CD14-positive monocyte (primary cell): ENCODE results near the gene CARD6. TPM values are rescaled to one million over a fixed set of nuclear protein-coding genes. Genes with fewer than 3 reads are reported as not detected.

Experiments used
- DNase-seq, 3 donors: peaks; one replicate each; pipeline ENCODE4 v3.0.0-alpha.2; 2011 to 2022
- H2AFZ ChIP-seq: 2 replicates; pipeline ENCODE4 v1.6.0; 2012; ENCODE audit warnings: mild to moderate bottlenecking, low read depth, low read length, inconsistent platforms; ENCODE audit not compliant: insufficient read depth, poor library complexity, severe bottlenecking
- H3K27ac ChIP-seq, 2 donors: 1 replicate in 1 of 2; 2 replicates in 1 of 2; pipeline ENCODE4 v1.5.1; 2012 to 2013; ENCODE audit warnings: low read length in 2 of 2, control low read depth in 1 of 2, inconsistent platforms in 1 of 2, low read depth in 1 of 2, mild to moderate bottlenecking in 1 of 2
- H3K27me3 ChIP-seq, 2 donors: one replicate each; pipeline versions ENCODE4 v1.6.0 to v1.6.1; 2011 to 2013; ENCODE audit warnings: low read length in 2 of 2; ENCODE audit not compliant: control insufficient read depth in 2 of 2, insufficient read depth in 2 of 2
- H3K36me3 ChIP-seq, 2 donors: replicated peaks in 1 of 2; 1 replicate in 1 of 2; 2 replicates in 1 of 2; pipeline versions ENCODE4 v1.5.1 to v1.6.1; 2012 to 2013; ENCODE audit warnings: low read length in 2 of 2, control low read depth in 1 of 2, inconsistent platforms in 1 of 2, mild to moderate bottlenecking in 1 of 2; ENCODE audit not compliant: insufficient read depth in 2 of 2, control insufficient read depth in 1 of 2
- H3K4me1 ChIP-seq, 2 donors: 1 replicate in 1 of 2; 2 replicates in 1 of 2; pipeline versions ENCODE4 v1.5.1 to v1.6.1; 2012 to 2013; ENCODE audit warnings: low read length in 2 of 2, control low read depth in 1 of 2, inconsistent platforms in 1 of 2, mild to moderate bottlenecking in 1 of 2, moderate library complexity in 1 of 2; ENCODE audit not compliant: insufficient read depth in 2 of 2, control insufficient read depth in 1 of 2
- H3K4me2 ChIP-seq: replicated peaks from 2 replicates; pipeline ENCODE3; 2012; ENCODE audit warnings: low read length, moderate library complexity, mild to moderate bottlenecking; ENCODE audit not compliant: poor library complexity, severe bottlenecking; ENCODE audit errors: extremely low read depth
- H3K4me3 ChIP-seq, 3 experiments: fragments of 200-600 bp in 1 of 3; sonication (generic) in 1 of 3; replicated peaks in 1 of 3; 1 replicate in 2 of 3; 2 replicates in 1 of 3; pipeline ENCODE4 v1.5.1; 2011 to 2013; ENCODE audit warnings: low read length in 3 of 3, mild to moderate bottlenecking in 3 of 3, control low read depth in 2 of 3, low read depth in 2 of 3, inconsistent platforms in 1 of 3, moderate library complexity in 1 of 3
- H3K79me2 ChIP-seq: 2 replicates; pipeline ENCODE4 v1.6.0; 2012; ENCODE audit warnings: mild to moderate bottlenecking, control low read depth, inconsistent platforms, low read length, moderate library complexity; ENCODE audit not compliant: insufficient read depth
- H3K9ac ChIP-seq: 2 replicates; pipeline ENCODE4 v1.6.0; 2017; ENCODE audit warnings: low read length, mild to moderate bottlenecking; ENCODE audit not compliant: insufficient read depth, poor library complexity, severe bottlenecking
- H3K9me3 ChIP-seq, 2 donors: replicated peaks in 1 of 2; 1 replicate in 1 of 2; 2 replicates in 1 of 2; pipeline versions ENCODE4 v1.5.1 to v1.6.1; 2012 to 2013; ENCODE audit warnings: low read length in 2 of 2, control low read depth in 1 of 2; ENCODE audit not compliant: control insufficient read depth in 1 of 2, insufficient read depth in 1 of 2
- H4K20me1 ChIP-seq: 2 replicates; pipeline ENCODE4 v1.6.0; 2012; ENCODE audit warnings: mild to moderate bottlenecking, low read length, control low read depth, moderate library complexity; ENCODE audit not compliant: insufficient read depth
- H3K27ac Mint-ChIP-seq, 7 donors: one replicate each; pipeline ENCODE4 v1.8.0; 2020; ENCODE audit warnings: mild to moderate bottlenecking in 7 of 7, mixed read lengths in 7 of 7, moderate library complexity in 6 of 7, inconsistent platforms in 2 of 7
- H3K27me3 Mint-ChIP-seq, 3 donors: one replicate each; pipeline ENCODE4 v1.8.0; 2021 to 2022; ENCODE audit warnings: low read depth in 3 of 3, mild to moderate bottlenecking in 3 of 3, mixed read lengths in 3 of 3, moderate library complexity in 3 of 3, inconsistent platforms in 1 of 3
- H3K36me3 Mint-ChIP-seq, 2 donors: one replicate each; pipeline ENCODE4 v1.8.0; 2020; ENCODE audit warnings: mixed read lengths in 2 of 2, inconsistent platforms in 1 of 2, mild to moderate bottlenecking in 1 of 2
- H3K4me1 Mint-ChIP-seq: one replicate; pipeline ENCODE4 v1.8.0; 2020; ENCODE audit warnings: mild to moderate bottlenecking, mixed read lengths
- H3K4me3 Mint-ChIP-seq, 2 donors: one replicate each; pipeline ENCODE4 v1.8.0; 2020; ENCODE audit warnings: mild to moderate bottlenecking in 2 of 2, mixed read lengths in 2 of 2, moderate library complexity in 1 of 2
- H3K9me3 Mint-ChIP-seq, 7 donors: one replicate each; pipeline ENCODE4 v1.8.0; 2020 to 2022; ENCODE audit warnings: mixed read lengths in 7 of 7, mild to moderate bottlenecking in 6 of 7, moderate library complexity in 6 of 7, inconsistent platforms in 2 of 7
- WGBS: methylation state at CpG from one replicate; pipeline ENCODE4 v1.1.5; 2013; ENCODE audit warnings: missing lambda C conversion rate; ENCODE audit not compliant: insufficient coverage; 5-methylcytosine and 5-hydroxymethylcytosine counted together
- intact Hi-C, 2 donors: fragments of 100-400 bp; cut with micrococcal nuclease; formaldehyde crosslinking; loops; one replicate each; pipeline versions ENCODE4 v1.15.0 to v1.15.1; 2023
- polyA minus RNA-seq: library from RNA; depleted of rRNA, polyadenylated mRNA; stranded (reverse); fragments of >200 nt; gene quantifications from 2 replicates; pipeline ENCODE4 v1.2.3, GENCODE V29; 2012
- polyA plus RNA-seq, 3 donors: library from polyadenylated mRNA; depleted of rRNA in 1 of 3; unstranded in 2 of 3; stranded (reverse) in 1 of 3; fragments of 300-500 nt in 2 of 3; fragments of >200 nt in 1 of 3; fragmentation: Illumina TruSeq in 2 of 3; gene quantifications; 1 replicate in 2 of 3; 2 replicates in 1 of 3; pipeline ENCODE4 v1.2.3, GENCODE V29; 2012 to 2021
- total RNA-seq, 12 experiments: library from RNA in 1 of 12; stranded (reverse) in 1 of 12; fragments of 120-200 nt in 1 of 12; gene quantifications; one replicate each; pipeline ENCODE4 v1.2.4 and lab custom pipeline; 2013 to 2026; ENCODE audit warnings: mixed read lengths in 6 of 12, inconsistent platforms in 1 of 12
- TF ChIP-seq, protein P1 (sequence below): fragments of 200-600 bp; IDR thresholded peaks from one replicate; pipeline ENCODE4 v1.8.0; 2022; ENCODE audit warnings: antibody characterized with exemption, mild to moderate bottlenecking

Gene CARD6, protein sequence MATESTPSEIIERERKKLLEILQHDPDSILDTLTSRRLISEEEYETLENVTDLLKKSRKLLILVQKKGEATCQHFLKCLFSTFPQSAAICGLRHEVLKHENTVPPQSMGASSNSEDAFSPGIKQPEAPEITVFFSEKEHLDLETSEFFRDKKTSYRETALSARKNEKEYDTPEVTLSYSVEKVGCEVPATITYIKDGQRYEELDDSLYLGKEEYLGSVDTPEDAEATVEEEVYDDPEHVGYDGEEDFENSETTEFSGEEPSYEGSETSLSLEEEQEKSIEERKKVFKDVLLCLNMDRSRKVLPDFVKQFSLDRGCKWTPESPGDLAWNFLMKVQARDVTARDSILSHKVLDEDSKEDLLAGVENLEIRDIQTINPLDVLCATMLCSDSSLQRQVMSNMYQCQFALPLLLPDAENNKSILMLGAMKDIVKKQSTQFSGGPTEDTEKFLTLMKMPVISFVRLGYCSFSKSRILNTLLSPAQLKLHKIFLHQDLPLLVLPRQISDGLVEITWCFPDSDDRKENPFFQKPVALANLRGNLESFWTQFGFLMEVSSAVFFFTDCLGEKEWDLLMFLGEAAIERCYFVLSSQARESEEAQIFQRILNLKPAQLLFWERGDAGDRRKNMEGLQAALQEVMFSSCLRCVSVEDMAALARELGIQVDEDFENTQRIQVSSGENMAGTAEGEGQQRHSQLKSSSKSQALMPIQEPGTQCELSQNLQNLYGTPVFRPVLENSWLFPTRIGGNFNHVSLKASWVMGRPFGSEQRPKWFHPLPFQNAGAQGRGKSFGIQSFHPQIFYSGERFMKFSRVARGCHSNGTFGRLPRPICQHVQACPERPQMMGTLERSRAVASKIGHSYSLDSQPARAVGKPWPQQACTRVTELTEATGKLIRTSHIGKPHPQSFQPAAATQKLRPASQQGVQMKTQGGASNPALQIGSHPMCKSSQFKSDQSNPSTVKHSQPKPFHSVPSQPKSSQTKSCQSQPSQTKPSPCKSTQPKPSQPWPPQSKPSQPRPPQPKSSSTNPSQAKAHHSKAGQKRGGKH
- 27.6 TPM for total RNA-seq (2013)
- polyA plus RNA-seq, result 10 to 100 TPM in 2 of 3 donors, 1 to 10 TPM in 1; 5.8 to 15.6 (median 10.6) TPM
- polyA minus RNA-seq, result 7.9 and 12.9 TPM in 2 replicates
- total RNA-seq (lab: John Stamatoyannopoulos, UW), result 19.2 to 59.7 (median 32.9) reads per million in 11 experiments

DNA sequence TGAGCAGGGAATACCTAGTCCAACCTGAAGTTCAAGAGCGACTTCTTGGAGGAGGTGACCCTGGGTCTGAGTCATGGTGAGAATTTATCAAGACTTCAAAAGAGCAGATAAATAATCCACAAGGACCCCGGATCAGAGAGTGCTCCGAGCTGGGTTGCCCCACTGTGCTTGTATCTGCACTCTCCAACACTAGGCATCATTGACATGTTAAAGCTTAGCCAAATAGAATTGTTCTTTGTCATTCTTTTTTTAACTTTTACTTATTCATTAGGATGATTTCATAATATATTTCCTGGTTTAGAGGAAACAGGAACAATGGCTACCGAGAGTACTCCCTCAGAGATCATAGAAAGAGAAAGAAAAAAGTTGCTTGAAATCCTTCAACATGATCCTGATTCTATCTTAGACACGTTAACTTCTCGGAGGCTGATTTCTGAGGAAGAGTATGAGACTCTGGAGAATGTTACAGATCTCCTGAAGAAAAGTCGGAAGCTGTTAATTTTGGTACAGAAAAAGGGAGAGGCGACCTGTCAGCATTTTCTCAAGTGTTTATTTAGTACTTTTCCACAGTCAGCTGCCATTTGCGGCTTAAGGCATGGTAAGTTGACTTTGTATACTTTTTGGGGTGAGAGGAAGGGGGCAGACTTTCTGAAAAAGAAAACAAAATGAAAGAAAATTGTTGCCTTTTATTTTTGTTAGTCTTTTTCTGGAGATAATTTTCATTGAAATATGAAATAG is at the start of gene CARD6:
Gene CARD6 (plus strand): TSS at position 300 of the 738 bp plus-strand sequence. CDS start 16 bp downstream, at position 316.
- Histone ChIP-seq H3K79me2 (peaks cover 55% of the 10 kb centered on the region), H3K4me2 (peak within 1 kb of the TSS; percentile 92), H3K4me1 (peaks cover 42 to 59% of the 10 kb centered on the region in 2 donors), H3K9me3 (no peaks in the 10 kb centered on the region), H3K4me3 (peak within 1 kb of the TSS; percentile 70 to 100 (median 92)), H4K20me1 (peaks cover 2% of the 10 kb centered on the region), H3K36me3 (peaks cover under 1 to 18% of the 10 kb centered on the region in 2 donors), H2AFZ (peak within 1 kb of the TSS; percentile 87), H3K9ac (peak within 1 kb of the TSS; percentile 87), H3K27me3 (no peaks in the 10 kb centered on the region), H3K27ac (peak within 1 kb of the TSS; percentile 14 to 95)
- Mint-ChIP-seq H3K4me1 (peaks cover 50% of the 10 kb centered on the region), H3K27ac (peak within 1 kb of the TSS; percentile 96 to 99 (median 98)), H3K27me3 (peaks cover 0 to 2% (median 1%) of the 10 kb centered on the region in 3 donors), H3K36me3 (peaks cover 14 to 21% of the 10 kb centered on the region in 2 donors), H3K9me3 (peaks cover 0 to 2% (median 0%) of the 10 kb centered on the region in 7 donors), H3K4me3 (peak within 1 kb of the TSS; percentile 83 to 98)
- TF ChIP-seq, protein P1, sequence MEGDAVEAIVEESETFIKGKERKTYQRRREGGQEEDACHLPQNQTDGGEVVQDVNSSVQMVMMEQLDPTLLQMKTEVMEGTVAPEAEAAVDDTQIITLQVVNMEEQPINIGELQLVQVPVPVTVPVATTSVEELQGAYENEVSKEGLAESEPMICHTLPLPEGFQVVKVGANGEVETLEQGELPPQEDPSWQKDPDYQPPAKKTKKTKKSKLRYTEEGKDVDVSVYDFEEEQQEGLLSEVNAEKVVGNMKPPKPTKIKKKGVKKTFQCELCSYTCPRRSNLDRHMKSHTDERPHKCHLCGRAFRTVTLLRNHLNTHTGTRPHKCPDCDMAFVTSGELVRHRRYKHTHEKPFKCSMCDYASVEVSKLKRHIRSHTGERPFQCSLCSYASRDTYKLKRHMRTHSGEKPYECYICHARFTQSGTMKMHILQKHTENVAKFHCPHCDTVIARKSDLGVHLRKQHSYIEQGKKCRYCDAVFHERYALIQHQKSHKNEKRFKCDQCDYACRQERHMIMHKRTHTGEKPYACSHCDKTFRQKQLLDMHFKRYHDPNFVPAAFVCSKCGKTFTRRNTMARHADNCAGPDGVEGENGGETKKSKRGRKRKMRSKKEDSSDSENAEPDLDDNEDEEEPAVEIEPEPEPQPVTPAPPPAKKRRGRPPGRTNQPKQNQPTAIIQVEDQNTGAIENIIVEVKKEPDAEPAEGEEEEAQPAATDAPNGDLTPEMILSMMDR, result no peak
- peak; percentile 33 to 66 (median 60) for DNase-seq
- intact Hi-C loops, result no loop called here
- 0% methylated on average over 2 of the region's 9 CpGs for WGBS
